Endothelial cell (in vitro differentiated cells): ENCODE measurements around the gene LRRC8A. TPM values are rescaled to one million over a fixed set of nuclear protein-coding genes. Genes with fewer than 3 reads are reported as not detected.
"Not testable (repeated sequence)": the region's sequence is repeated elsewhere in the genome, so short reads cannot be mapped to it uniquely, and the experiment has no call there.

Experiments used
- DNase-seq: peaks from one replicate; pipeline ENCODE4 v3.0.0; 2021; ENCODE audit warnings: low spot score
- H3K27ac Mint-ChIP-seq: one replicate; pipeline ENCODE4 v1.8.0; 2021; ENCODE audit warnings: mixed read lengths, inconsistent platforms; ENCODE audit not compliant: unreplicated experiment
- H3K27me3 Mint-ChIP-seq: one replicate; pipeline ENCODE4 v1.8.0; 2021; ENCODE audit warnings: mild to moderate bottlenecking, moderate library complexity, mixed read lengths, inconsistent platforms; ENCODE audit not compliant: unreplicated experiment
- H3K36me3 Mint-ChIP-seq: one replicate; pipeline ENCODE4 v1.8.0; 2021; ENCODE audit warnings: mild to moderate bottlenecking, low read depth, mixed read lengths, inconsistent platforms; ENCODE audit not compliant: unreplicated experiment
- H3K4me1 Mint-ChIP-seq: one replicate; pipeline ENCODE4 v1.8.0; 2021; ENCODE audit warnings: mild to moderate bottlenecking, mixed read lengths, inconsistent platforms; ENCODE audit not compliant: unreplicated experiment
- H3K4me3 Mint-ChIP-seq: one replicate; pipeline ENCODE4 v1.8.0; 2021; ENCODE audit warnings: mild to moderate bottlenecking, mixed read lengths, inconsistent platforms; ENCODE audit not compliant: unreplicated experiment
- H3K9me3 Mint-ChIP-seq: one replicate; pipeline ENCODE4 v1.8.0; 2021; ENCODE audit warnings: mixed read lengths, inconsistent platforms; ENCODE audit not compliant: unreplicated experiment
- total RNA-seq: library from RNA; stranded (reverse); fragmentation: NEBNext Ultra II Directional; extraction: Animal tissue kit (Norgen Biotek cat#: 25700); gene quantifications from one replicate; pipeline ENCODE4 v1.2.1, GENCODE V29; 2021; ENCODE audit not compliant: unreplicated experiment
- TF ChIP-seq, protein P1 (sequence below): fragments of 200-600 bp; sonication (generic); IDR thresholded peaks from one replicate; pipeline ENCODE4 v1.5.0; 2021; ENCODE audit warnings: antibody characterized with exemption; ENCODE audit not compliant: unreplicated experiment

LRRC8A gene
- total RNA-seq, 1 donor from 2014 or later = 54.3 TPM

- Mint-ChIP-seq H3K4me1 (no peaks in the 10 kb centered on the region), H3K27ac (no peak overlapping the region), H3K9me3 (no peaks in the 10 kb centered on the region), H3K27me3 (peaks cover 2% of the 10 kb centered on the region), H3K36me3 (peaks cover 16% of the 10 kb centered on the region), H3K4me3 (no peak overlapping the region)
- no peak for DNase-seq
- TF ChIP-seq, protein P1, sequence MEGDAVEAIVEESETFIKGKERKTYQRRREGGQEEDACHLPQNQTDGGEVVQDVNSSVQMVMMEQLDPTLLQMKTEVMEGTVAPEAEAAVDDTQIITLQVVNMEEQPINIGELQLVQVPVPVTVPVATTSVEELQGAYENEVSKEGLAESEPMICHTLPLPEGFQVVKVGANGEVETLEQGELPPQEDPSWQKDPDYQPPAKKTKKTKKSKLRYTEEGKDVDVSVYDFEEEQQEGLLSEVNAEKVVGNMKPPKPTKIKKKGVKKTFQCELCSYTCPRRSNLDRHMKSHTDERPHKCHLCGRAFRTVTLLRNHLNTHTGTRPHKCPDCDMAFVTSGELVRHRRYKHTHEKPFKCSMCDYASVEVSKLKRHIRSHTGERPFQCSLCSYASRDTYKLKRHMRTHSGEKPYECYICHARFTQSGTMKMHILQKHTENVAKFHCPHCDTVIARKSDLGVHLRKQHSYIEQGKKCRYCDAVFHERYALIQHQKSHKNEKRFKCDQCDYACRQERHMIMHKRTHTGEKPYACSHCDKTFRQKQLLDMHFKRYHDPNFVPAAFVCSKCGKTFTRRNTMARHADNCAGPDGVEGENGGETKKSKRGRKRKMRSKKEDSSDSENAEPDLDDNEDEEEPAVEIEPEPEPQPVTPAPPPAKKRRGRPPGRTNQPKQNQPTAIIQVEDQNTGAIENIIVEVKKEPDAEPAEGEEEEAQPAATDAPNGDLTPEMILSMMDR = no peak
These were observed 35.3 kb upstream of the LRRC8A start for GRCh38 chr9:128846680-128847030.

GRCh38 chr9:128847803-128848202 is 34.1 kb upstream of the LRRC8A start:
- peaks cover 2% of the 10 kb centered on the region for H3K27me3 Mint-ChIP-seq
- H3K36me3 Mint-ChIP-seq = peaks cover 16% of the 10 kb centered on the region
- H3K4me1 Mint-ChIP-seq = no peaks in the 10 kb centered on the region
- H3K9me3 Mint-ChIP-seq = no peaks in the 10 kb centered on the region
- no peak overlapping the region for H3K27ac Mint-ChIP-seq
- no peak for DNase-seq
- H3K4me3 Mint-ChIP-seq = peak overlapping the region; percentile 14
- TF ChIP-seq, protein P1 = no peak

GRCh38 chr9:128851024-128851423 is 30.9 kb upstream of the LRRC8A start:
- not testable (repeated sequence) for H3K9me3 Mint-ChIP-seq, H3K27me3 Mint-ChIP-seq, H3K27ac Mint-ChIP-seq, H3K4me1 Mint-ChIP-seq, DNase-seq
- Mint-ChIP-seq H3K36me3 (peaks cover 16% of the 10 kb centered on the region), H3K4me3 (peak overlapping the region; percentile 38)

GRCh38 chr9:128851779-128852600 is 29.9 kb upstream of the LRRC8A start:
- not testable (repeated sequence) for H3K27ac Mint-ChIP-seq, H3K4me3 Mint-ChIP-seq, H3K4me1 Mint-ChIP-seq, DNase-seq, H3K9me3 Mint-ChIP-seq, H3K27me3 Mint-ChIP-seq
- H3K36me3 Mint-ChIP-seq = peaks cover 16% of the 10 kb centered on the region

- not testable (repeated sequence) for H3K4me3 Mint-ChIP-seq, DNase-seq, H3K9me3 Mint-ChIP-seq, H3K27me3 Mint-ChIP-seq, H3K27ac Mint-ChIP-seq, H3K4me1 Mint-ChIP-seq
- H3K36me3 Mint-ChIP-seq = peaks cover 12% of the 10 kb centered on the region
These were observed 29.3 kb upstream of the LRRC8A start for GRCh38 chr9:128852646-128853045.

DNA sequence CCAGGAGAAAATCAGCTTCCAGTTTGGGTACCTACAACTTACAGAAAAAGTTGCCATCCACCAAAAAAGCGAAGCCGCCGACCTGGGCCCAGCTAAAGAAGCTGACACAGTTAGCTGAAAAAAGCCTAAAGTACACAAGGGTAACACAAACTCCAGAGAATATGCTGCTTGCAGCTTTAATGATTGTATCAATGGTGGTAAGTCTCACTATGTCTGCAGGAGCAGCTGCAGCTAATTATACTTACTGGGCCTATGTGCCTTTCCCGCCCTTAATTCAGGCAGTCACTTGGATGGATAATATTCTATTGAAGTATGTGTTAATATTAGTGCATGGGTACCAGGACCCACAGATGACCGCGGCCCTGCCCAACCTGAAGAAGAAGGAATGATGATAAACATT is 27.5 kb upstream of the LRRC8A start:
- not testable (repeated sequence) for H3K27ac Mint-ChIP-seq, H3K27me3 Mint-ChIP-seq, DNase-seq, H3K4me1 Mint-ChIP-seq, H3K9me3 Mint-ChIP-seq, H3K36me3 Mint-ChIP-seq, H3K4me3 Mint-ChIP-seq

DNA sequence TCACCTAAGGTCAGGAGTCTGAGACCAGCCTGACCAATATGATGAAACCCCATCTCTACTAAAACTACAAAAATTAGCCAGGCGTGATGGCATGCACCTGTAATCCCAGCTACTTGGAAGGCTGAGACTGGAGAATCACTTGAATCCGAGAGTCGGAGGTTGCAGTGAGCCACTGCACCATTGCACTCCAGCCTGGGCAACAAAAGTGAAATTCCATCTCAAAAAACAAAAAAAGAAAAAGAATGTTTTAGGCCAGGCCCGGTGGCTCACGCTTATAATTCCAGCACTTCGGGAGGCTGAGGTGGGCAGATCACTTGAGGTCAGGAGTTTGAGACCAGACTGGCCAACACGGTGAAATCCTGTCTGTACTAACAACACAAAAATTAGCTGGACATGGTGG is 23.5 kb upstream of the LRRC8A start:
- H3K27me3 Mint-ChIP-seq, H3K36me3 Mint-ChIP-seq, H3K27ac Mint-ChIP-seq, H3K9me3 Mint-ChIP-seq, H3K4me3 Mint-ChIP-seq, DNase-seq, H3K4me1 Mint-ChIP-seq: not testable (repeated sequence)
